Measurements from ENCODE around the gene ALCAM.
A peak's percentile ranks its signal among the peaks of the same experiment; 100 is the strongest.
"Not testable (repeated sequence)": the region's sequence is repeated elsewhere in the genome, so short reads cannot be mapped to it uniquely, and the experiment has no call there.

Gene ALCAM

DNA sequence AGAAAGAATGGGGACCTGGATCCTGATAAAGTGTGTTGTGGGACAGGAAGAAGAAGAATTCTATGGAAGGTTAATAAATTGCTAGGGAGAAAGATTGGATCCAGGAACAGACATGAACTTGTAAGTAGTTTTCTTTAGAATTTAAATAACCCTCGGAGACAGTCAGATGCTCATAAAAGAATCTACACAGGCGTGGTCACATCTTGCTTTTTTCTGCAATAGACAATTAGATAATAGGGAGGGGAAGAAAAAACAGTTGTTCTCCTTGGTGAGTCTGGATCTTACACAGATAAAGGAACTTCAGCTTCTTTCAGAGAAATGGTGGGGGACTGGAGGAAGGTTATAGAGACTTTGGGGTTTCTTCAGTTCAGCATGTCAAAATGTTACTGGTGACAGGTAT lies 232.6 kb downstream of the ALCAM start:
- DNase-seq (ENCODE audit: low read depth), result no peak
- TF ChIP-seq, protein P1, sequence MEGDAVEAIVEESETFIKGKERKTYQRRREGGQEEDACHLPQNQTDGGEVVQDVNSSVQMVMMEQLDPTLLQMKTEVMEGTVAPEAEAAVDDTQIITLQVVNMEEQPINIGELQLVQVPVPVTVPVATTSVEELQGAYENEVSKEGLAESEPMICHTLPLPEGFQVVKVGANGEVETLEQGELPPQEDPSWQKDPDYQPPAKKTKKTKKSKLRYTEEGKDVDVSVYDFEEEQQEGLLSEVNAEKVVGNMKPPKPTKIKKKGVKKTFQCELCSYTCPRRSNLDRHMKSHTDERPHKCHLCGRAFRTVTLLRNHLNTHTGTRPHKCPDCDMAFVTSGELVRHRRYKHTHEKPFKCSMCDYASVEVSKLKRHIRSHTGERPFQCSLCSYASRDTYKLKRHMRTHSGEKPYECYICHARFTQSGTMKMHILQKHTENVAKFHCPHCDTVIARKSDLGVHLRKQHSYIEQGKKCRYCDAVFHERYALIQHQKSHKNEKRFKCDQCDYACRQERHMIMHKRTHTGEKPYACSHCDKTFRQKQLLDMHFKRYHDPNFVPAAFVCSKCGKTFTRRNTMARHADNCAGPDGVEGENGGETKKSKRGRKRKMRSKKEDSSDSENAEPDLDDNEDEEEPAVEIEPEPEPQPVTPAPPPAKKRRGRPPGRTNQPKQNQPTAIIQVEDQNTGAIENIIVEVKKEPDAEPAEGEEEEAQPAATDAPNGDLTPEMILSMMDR (IDR thresholded peaks at IDR 0.05; ENCODE audit: low read length, missing control alignments), result no peak
- H3K4me3 ChIP-seq (replicated peaks; ENCODE audit: low read depth, low read length), result no peak overlapping the region

DNA sequence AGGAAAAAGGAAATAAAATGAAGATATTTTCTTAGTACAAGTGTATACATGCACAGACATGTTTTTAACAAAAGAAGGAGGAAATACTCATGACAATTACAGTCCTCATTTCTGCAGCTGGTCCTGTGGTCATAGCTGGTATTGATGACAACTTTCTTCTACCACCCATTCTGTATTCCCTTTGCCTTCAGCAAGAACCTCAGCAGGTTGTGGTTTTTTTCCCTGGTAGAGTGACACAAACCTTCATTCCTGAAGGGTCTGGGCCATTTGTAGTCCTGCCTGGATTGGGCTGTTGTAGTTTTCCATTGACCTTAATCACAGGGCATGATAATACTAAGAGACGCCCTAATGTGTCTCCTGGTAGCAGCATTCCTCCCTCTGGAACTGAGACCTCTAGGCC lies 235.0 kb downstream of the ALCAM start:
- not testable (repeated sequence) for H3K4me3 ChIP-seq (replicated peaks; ENCODE audit: low read depth, low read length); DNase-seq (ENCODE audit: low read depth)

DNA sequence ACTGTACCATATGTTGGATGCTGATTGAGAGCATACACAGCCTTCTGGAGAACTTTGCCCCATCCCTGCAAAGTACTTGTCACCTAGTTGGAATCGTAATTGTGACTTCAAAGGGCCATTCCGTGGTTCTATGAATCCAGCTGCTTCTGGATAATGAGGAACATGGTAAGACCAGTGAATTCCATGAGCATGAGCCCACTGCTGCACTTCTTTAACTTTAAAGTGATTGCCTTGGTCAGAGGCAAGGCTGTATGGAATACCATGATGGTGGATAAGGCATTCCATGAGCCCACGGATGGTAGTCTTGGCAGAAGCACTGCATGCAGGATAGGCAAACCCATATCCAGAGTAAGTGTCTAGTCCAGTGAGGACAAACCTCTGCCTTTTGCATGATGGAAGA lies 235.6 kb downstream of the ALCAM start:
- not testable (repeated sequence) for H3K4me3 ChIP-seq (replicated peaks; ENCODE audit: low read depth, low read length); DNase-seq (ENCODE audit: low read depth)

DNA sequence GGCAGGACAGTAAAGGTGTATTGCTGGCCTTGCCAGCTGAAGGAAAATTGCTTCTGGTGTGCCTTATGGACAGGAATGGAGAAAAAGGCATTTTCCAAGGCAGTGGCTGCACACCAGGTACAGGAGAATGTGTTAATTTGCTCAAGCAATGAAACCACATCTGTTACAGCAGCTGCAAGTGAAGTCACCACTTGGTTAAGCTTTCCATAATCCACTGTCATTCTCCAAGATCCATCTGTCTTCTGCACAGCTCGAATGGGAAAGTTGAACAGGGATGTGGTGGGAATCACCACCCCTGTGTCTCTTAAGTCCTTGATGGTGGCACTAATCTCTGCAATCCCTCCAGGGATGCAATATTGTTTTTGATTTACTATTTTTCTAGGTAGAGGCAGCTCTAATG lies 236.8 kb downstream of the ALCAM start:
- not testable (repeated sequence) for DNase-seq (ENCODE audit: low read depth); H3K4me3 ChIP-seq (replicated peaks; ENCODE audit: low read depth, low read length)

DNA sequence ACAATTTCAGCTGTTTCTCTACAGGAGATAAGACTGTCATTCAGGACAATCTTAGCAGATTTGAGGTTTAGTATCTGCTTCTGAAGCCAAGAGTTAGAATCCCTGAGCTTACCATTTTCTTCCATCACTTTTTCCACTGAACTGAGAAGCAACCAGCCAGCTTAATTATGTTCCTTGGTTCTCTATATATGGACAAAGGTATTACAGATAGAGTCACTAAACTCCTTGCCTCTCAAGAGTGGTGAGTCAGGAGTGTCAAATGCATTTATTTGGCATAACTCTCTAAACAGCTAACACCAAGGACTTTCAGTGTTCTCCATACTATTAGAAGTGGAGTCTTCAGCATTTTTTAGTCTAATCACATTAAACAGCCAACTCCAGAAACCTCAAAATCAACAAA lies 239.3 kb downstream of the ALCAM start:
- DNase-seq (ENCODE audit: low read depth), result peak; percentile 37
- H3K4me3 ChIP-seq (replicated peaks; ENCODE audit: low read depth, low read length), result no peak overlapping the region
- TF ChIP-seq, protein P1 (IDR thresholded peaks at IDR 0.05; ENCODE audit: low read length, missing control alignments), result no peak

DNA sequence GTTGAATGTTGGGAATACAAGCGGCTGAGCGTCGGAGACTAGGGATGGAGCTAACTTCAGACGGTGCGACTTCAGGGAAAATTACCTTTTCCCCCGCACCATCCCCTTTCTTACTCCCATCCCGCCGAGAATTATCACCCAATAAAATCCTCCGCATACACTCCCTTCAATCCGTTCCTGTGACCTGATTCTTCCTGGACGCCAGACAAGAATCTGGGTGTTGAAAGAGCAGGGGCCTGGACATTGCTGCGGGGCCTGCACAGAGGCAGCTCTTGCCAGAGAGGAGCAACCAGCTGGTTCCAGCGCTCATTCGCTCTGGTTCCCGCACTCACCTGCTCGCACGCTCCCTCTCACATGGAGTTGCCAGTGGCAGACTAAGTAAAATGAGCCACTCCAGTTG lies 241.9 kb downstream of the ALCAM start:
- no peak for DNase-seq (ENCODE audit: low read depth)
- no peak overlapping the region for H3K4me3 ChIP-seq (replicated peaks; ENCODE audit: low read depth, low read length)
- TF ChIP-seq, protein P1 (IDR thresholded peaks at IDR 0.05; ENCODE audit: low read length, missing control alignments), result no peak

DNA sequence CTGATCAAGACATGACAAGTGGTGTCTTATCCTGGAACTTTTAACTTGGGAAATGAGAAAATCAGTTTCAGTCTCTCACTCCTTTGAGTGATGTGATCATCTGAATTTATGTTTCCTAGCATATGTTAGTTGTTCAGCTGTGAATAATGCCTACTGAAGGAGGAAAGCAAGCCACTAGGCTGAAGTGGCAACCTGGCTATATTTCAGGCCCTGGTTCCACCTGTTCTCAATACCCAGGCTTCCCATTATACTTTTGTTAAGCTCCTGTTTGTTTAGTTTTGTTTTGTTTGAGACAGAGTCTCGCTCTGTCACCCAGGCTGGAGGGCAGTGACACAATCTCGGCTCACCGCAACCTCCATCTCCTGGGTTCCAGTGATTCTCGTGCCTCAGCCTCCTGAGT lies 243.8 kb downstream of the ALCAM start:
- TF ChIP-seq, protein P1 (IDR thresholded peaks at IDR 0.05; ENCODE audit: low read length, missing control alignments), result no peak
- H3K4me3 ChIP-seq (replicated peaks; ENCODE audit: low read depth, low read length), result no peak overlapping the region
- DNase-seq (ENCODE audit: low read depth), result no peak

DNA sequence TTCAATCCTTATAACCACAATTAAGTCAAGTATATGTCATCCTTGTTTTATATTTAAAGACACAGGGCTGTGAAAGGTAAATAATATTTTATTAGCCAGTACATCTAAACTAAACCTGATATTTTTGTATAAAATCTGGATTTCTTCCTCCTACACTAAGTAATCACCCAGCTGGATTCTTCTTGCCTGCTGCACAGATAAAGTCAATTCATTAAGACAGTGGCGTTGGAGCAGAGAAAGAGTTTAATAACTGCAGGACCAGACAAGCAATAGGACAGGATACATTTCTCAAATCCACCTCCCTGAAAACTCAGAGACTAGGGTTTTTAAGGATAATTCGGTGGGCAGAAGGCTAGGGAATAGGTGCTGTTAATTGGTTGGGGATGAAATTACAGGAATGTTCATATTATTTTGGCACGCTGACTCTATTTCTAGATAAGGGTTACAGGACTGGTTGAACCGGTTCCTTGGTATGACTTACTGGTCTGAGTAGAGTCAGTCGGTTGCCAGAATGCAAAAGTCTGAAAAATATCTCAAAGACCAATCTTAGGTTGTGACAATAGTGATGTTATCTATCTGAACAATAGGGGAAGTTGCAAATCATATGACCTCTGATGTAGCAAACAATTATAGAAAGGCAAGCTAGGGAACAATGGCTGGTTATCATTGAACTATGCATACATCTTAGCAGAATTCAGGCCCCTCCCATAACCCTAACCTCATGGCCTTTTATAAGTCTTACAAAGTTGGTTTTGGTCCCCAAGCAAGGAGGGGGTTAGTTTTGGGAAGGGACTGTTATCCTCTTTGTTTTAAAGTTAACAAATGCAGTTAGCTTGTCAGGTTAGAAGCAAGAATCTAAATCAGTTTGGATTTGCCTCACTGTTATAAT lies 244.8 kb downstream of the ALCAM start:
- no peak for DNase-seq (ENCODE audit: low read depth)
- H3K4me3 ChIP-seq (replicated peaks; ENCODE audit: low read depth, low read length), result no peak overlapping the region
- TF ChIP-seq, protein P1 (IDR thresholded peaks at IDR 0.05; ENCODE audit: low read length, missing control alignments), result no peak
